ENCODE measurements around the gene HMGB3. TPM values are rescaled to one million over a fixed set of nuclear protein-coding genes. Genes with fewer than 3 reads are reported as not detected.

The HMGB3 gene
- polyA plus RNA-seq, 4 donors: 14.1 to 53.7 (median 30.6) TPM

Other genes with a start within 250 kb of the HMGB3 start
- 10 to 100 TPM in 2 of 4 donors, 1 to 10 TPM in 2; 5.9 to 20.5 (median 12.3) TPM for gene CD99L2, start 84.7 kb upstream of the HMGB3 start, polyA plus RNA-seq
- gene GPR50, start 193.2 kb downstream of the HMGB3 start, polyA plus RNA-seq: not detected

All from small intestine (tissue), 4 donors.